WI38 (cell line): Measurements from ENCODE around the gene SNX30.
A peak's percentile ranks its signal among the peaks of the same experiment; 100 is the strongest.

ENCODE experiments used
- H3K4me3 ChIP-seq: 2 replicates; pipeline ENCODE4 v1.5.1; 2011; ENCODE audit warnings: low read depth, mild to moderate bottlenecking, control low read depth, low read length
- CTCF ChIP-seq: IDR thresholded peaks from 2 replicates; pipeline ENCODE4 v1.5.1; 2012; ENCODE audit warnings: low read depth, mild to moderate bottlenecking, control low read depth, low read length

Gene SNX30

GRCh38 chr9:112734892-112735291, 15.7 kb upstream of the SNX30 start:
- TF ChIP-seq CTCF: no peak

GRCh38 chr9:112743216-112743836, 7.2 kb upstream of the SNX30 start:
- TF ChIP-seq CTCF: no peak

More at GRCh38 chr9:112734892-112735291, 15.7 kb upstream of the SNX30 start:
- no peak overlapping the region for H3K4me3 ChIP-seq

GRCh38 chr9:112744177-112744576, 6.4 kb upstream of the SNX30 start:
- no peak overlapping the region for H3K4me3 ChIP-seq
- no peak for TF ChIP-seq CTCF

More at GRCh38 chr9:112743216-112743836, 7.2 kb upstream of the SNX30 start:
- H3K4me3 ChIP-seq: no peak overlapping the region

GRCh38 chr9:112747094-112747493, 3.5 kb upstream of the SNX30 start:
- no peak overlapping the region for H3K4me3 ChIP-seq
- no peak for TF ChIP-seq CTCF

DNA sequence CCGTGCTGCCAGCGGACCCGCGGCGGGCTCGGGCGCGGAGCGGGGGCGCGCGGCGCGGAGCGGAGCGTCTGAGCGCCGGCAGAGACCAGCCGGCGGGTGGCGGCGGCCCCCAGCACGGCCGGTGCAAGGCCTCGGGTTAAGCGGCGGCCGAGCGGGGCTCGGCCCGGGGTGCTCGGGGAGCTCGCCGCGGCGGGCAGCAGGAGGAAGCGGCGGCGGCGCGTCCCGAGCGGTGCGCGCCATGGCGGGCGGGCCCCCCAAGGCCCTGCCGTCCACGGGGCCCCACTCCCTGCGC, 150 bp downstream of the SNX30 start:
- peak overlapping the region; percentile 86 for H3K4me3 ChIP-seq
- TF ChIP-seq CTCF: no peak

GRCh38 chr9:112751056-112751795, 666 bp downstream of the SNX30 start:
- TF ChIP-seq CTCF: no peak
- peak overlapping the region; percentile 86 for H3K4me3 ChIP-seq

DNA sequence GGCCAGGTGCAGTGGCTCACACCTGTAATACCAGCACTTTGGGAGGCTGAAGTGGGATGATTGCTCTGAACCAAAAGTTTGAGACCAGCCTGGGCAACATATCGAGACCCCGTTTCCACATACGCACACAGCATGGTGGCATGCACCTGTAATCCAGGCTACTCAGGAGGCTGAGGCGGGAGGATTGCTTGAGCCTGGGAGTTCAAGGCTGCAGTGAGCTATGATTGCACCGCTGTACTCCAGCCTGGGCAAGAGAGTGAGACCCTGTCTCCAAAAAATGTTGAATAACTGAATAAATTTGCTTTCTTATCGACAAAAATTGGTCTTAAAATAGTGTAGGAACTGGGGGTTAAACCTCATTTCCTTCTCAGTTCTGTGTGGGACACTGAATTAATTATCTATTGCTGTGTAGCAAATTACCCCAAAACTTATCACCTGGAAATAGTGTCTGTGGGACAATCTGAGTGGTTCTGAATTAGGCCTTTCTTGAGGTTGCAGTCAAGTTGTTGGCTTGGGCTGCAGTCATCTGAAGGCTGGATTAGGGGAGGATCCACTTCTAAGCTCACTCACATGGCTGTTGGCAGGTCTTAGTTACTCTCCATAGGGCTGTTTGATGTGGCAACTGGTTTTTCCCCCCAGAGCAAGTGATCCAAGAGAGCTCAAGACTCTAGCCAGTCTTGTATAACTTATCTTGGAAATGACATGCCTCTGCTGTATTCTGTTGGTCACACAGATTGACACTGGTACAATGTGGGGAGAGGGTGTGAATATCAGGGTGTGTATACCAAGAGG, 2.0 kb downstream of the SNX30 start:
- TF ChIP-seq CTCF: no peak
- peak overlapping the region; percentile 86; the same call in 1 of the 2 replicates for H3K4me3 ChIP-seq
